Left colon (tissue), 2 donors: ENCODE measurements around the gene FOXD2. TPM values are rescaled to one million over a fixed set of nuclear protein-coding genes. Genes with fewer than 3 reads are reported as not detected.

Experiments
- ATAC-seq: fragments of 200-7000 bp; cut with Tn5 transposase; one replicate; pipeline ENCODE4 v1.9.1; 2020; ENCODE audit warnings: mild to moderate bottlenecking, moderate library complexity
- DNase-seq, 2 donors: peaks; one replicate each; pipeline ENCODE4 v3.0.0-alpha.2; 2020
- intact Hi-C, 2 donors: fragments of 100-400 bp; cut with DNase I in 1 of 2; cut with micrococcal nuclease in 1 of 2; formaldehyde crosslinking; loops; one replicate each; pipeline versions ENCODE4 v1.11.2 to v1.14.0; 2022; cut with DNase I, micrococcal nuclease
- long read RNA-seq: library from polyadenylated mRNA; unstranded; transcript quantifications from one replicate; pipeline ENCODE4 v2.0.0, GENCODE V29; 2021
- total RNA-seq, 2 donors: library from RNA; stranded (reverse); fragmentation: NEBNext Ultra II Directional; extraction: Animal tissue kit (Norgen Biotek cat#: 25700); gene quantifications; one replicate each; pipeline ENCODE4 v1.2.1, GENCODE V29; 2021
- donor health status: DM: no; HTN: no; CAD: no.
- donor health status: DM: yes; HTN: yes; CAD: no.

The FOXD2 gene
- 10 to 100 TPM; 16.1 to 20.7 TPM for total RNA-seq
- long read RNA-seq, full-length matches to known transcripts, result 92 of 92 reads
- long read RNA-seq, partial matches to known transcripts, result 0 of 92 reads
- long read RNA-seq, other reads (novel, unspliced or antisense), result 0 of 92 reads

DNA sequence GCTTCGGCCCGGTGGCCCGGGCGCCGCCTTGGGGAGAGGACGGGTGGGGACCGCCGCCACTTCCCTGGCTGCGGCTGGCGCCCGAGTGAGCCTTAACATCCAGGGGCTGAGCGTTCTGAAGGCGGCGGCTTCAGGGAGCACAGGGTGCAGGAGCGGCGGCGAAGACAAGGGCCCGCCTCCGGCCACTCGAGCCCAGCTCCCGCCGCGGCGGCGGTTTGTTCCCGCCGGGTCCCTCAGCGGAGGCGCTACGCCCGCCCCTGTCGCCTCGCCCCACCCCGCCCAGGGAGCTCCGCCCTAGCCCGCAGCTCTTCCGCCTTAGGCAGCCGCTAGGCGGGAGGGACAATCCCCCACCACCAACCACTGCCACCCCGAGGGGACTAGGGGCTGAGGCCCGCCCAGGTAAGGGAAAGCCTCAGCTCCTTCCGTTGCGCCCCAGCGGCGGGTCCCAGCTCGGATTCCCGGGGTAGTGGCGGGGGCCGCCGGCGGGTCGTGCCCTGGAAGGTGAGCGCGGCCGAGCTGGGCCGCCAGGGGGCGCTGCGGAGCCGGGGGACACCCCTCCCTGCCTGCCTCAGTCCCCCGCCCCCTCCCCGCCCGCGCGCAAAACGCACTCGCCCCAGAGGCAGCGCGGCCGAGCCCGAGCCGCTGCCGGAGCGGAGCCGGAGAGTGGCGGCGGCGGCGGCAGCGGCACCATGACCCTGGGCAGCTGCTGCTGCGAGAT is at the start of gene FOXD2:
Gene FOXD2 (plus strand): TSS at position 598 of the 718 bp plus-strand sequence. CDS start 92 bp downstream, at position 690.
- ATAC-seq (peak; percentile 69), DNase-seq (peak; percentile 91 to 94)
- intact Hi-C loops, result loop anchor here in 1 of 2 donors (5.0 kb wide), 1 partner anchor 275 kb away; no protein-coding TSS in a partner anchor

DNA sequence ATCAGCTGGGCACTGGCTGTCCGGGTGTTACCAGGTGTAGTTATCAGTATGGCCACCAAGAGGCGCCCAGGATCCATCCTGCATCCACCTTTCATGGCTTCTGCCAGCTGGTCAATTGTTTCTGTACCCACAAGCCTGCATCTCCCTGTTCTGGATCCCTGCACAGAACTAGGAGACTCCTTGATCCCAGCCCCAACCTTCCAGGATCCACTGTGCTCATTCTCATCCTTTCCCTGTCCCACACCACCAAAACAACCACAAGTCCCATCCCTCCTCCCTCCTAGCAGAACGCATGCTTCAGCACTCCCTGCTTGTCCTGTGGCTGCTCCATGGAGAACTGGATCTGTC is 49.0 kb upstream of the FOXD2 start:
- DNase-seq, result peak; percentile 55 to 78
- peak; percentile 75 for ATAC-seq
- intact Hi-C loops, result no loop called here

DNA sequence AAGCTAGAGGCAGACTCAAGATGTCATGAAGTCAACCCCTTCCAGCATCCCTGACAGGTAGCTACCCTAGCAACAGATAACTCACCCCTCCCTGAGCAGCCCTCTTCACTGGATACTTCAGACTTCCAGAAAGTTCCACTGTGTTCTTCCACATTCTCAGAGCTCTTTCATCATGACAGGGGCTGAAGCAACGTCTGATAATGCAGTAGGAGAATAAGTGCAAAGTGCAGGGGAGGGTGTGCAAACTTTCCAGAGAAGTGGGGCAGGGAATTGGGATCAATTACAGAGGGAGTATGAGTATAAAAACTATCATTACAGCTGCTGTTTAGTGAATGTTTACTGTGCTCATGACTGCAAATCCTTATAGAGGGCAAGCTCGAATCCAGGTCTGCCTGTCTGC is 48.1 kb upstream of the FOXD2 start:
- DNase-seq (no peak), ATAC-seq (peak; percentile 52)
- intact Hi-C loops, result no loop called here

DNA sequence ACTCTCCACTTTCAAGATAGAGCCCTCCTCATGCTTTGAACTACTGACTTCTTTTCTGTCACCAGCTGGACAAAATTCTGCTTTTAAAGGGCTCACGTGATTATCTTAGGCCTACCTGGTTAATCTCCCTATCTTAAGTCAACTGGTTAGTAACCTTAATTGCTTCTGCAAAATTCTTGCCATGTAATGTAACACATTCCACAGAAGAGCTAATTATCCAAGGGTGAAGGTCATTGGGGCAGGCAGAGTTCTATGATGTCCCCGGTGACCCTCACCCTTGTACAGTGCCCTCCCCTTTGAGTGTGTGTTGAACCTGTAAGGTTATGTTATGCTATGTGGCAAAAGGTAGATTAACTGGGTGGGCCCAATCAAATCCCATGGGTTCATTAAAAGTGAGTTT is 47.0 kb upstream of the FOXD2 start:
- intact Hi-C loops, result no loop called here
- ATAC-seq (peak; percentile 62), DNase-seq (no peak)

DNA sequence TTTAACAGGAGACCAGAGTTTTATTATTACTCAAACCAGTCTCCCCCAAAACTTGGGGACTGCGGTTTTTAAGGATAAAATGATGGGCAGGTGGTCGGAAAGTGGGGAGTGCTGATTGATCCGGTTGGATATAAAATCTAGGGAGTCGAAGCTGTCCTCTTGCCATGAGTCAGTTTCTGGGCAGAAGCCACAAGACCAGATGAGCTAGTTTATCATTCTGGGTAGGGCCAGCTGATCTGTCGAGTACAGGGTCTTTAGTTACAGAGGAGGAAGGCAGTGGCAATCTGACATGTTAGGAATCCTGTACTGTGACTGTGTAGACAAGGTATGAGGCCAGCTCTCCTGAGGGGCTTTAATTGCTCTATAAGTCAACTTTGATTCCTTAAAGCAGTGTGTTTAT is 44.7 kb upstream of the FOXD2 start:
- intact Hi-C loops, result no loop called here
- DNase-seq (no peak), ATAC-seq (no peak)

DNA sequence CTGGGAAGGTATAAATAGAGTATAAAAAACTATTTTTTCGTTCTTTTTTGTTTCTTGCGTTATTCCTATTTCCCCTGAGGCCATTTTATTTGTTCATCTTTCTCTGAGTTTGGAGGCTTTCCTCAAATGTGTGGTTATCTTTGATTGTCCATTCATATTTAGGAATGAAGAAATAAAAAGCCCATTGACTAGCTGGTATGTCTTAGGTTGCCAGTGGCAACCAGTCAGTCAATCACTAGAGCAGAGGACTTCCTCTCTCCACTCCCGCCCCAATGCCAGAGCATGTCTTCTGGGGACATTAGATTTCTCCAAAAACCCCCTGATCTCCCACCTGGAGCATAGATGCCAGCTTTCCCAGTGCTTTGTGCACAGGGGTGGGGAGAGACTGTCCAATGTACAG is 42.4 kb upstream of the FOXD2 start:
- no peak for DNase-seq
- ATAC-seq, result no peak
- intact Hi-C loops, result no loop called here

DNA sequence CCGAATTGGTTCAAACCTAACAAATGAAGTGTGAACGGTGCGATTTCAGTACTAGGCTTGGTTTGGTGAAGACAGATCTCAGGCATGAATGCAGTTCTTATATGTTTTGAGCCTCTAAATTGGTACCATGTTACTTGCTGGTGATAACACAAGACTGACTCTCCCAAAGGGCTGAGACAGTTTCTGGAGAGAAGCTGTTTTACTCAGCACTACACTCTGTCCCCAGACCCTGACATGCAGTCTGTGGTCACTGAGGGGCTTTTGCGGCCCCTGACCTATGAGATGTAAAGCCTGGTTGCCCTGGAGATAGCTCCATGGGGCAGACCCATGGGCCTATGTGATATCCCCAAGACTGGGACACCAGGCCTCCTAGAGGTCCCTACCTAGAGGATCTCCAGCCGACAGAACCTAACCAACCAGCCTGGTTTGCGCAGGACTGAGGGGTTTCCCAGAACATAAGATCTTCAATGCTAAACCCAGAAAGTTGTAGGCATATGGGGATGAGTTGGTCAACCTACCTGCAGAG is 41.1 kb upstream of the FOXD2 start:
- intact Hi-C loops, result no loop called here

DNA sequence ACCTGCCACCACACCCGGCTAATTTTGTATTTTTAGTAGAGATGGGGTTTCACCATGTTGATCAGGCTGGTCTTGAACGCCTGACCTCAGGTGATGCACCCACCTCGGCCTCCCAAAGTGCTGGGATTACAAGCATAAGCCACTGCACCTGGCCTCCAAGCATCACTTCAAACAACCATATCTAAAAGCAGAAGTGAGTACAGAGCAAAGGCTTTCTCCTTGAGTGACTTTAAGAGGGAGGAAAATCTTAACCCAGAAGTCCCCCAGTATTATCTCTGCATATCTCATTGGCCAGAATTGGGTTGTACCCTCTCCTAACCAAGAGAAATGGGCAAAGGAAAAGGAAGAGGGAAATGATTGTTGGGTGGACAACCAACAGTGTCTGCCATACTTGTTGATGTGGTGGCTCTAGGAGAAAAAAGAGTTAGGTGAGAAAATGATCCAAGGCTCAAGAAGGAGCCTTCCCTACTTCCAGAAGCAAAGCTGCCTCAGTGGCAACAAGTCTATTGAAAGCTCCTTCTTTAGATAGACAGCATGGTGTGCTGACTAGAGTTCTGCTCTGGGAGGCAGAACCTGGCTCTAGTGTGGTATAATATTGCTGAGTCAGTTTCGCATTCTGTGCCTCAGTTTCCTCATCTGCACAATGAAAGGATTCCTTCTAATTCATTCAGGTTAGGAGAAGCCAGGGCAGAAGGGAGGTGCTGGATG is 38.6 kb upstream of the FOXD2 start:
- intact Hi-C loops, result no loop called here
- DNase-seq, result no peak
- no peak for ATAC-seq

More for the DNA sequence above, 41.1 kb upstream of the FOXD2 start:
- ATAC-seq (no peak), DNase-seq (no peak)

DNA sequence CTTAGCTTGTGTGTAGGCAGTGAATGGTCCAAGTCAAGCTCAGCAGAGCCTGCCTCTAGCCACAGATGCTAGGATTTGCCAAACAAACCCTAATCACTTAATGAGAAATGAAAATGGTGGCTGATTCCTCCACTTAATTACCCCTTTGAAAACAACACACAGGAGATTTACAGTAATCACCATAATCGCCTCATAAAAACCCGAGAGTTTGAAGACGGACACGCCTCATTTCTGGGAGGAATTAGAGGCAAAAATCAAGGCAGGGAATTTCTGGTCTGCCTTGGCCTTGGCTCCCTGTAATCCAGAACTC is 38.0 kb upstream of the FOXD2 start:
- ATAC-seq (peak; percentile 27), DNase-seq (no peak)
- intact Hi-C loops, result no loop called here

DNA sequence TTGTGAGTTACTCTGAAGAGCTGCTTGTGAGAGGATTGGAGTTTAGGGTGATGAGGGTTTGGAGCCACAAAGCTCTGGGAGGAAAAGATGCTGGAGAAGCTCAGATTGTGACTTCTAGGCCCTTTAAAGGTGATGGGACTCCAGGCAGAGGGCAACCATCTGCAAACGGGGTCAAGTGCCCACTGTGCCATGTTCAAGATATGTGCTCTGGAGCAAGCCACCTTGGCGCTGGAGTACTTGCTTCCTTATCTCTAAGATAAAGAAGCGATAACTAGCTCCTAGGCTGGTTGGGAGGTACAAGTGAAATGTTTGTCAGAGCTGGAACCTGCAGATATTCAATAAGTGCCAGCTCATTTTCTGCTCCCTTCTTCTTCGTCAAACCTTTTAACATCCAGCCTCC is 36.1 kb upstream of the FOXD2 start:
- DNase-seq (no peak), ATAC-seq (peak; percentile 13)
- intact Hi-C loops, result no loop called here

DNA sequence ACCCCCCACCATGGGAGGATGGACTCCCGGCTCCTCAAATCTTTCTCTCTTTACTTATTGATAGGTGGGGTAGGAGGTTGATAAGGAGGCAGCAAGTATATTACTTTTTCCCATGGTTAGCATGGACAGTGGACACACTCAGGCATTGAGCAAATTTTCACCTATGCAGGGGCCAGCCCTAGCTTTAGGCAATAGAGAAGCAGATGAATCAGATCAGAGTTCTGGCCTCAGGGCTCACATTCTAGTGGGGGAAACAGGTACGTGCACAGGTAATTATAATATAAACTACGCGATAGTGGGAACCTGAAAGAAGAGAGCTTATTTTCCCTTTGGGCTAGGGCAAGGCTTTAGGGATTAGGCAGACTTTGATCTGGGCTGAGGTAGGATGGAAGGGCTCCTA is 35.3 kb upstream of the FOXD2 start:
- DNase-seq (no peak), ATAC-seq (no peak)
- intact Hi-C loops, result no loop called here

DNA sequence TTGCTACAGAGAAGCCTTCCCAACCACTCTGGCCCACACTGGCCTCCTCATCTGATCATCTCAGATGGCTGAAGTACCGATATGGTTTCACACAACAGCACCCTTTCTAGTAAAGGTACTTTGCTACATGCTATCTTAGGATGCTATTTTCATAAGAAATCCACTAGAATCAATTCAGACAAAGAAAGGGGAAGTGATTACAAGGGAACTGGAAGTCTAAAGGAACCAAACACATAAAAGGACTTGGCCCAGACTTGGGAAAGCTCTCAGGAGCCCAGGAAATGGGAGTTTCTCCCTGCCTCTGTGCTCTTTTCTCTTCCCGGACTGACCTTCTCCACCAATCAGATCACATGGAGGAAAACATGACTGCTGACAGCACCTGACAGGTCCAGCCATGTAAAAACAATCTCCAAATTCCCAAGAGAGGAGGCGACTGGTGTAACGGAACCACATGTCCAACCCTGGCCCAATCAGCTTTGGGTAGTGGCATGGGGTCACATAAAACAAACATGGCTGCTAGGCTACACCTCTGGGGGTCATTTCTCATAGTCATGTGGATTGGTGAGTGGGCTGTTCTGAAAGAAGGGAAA is 34.4 kb upstream of the FOXD2 start:
- no peak for ATAC-seq
- intact Hi-C loops, result no loop called here

DNA sequence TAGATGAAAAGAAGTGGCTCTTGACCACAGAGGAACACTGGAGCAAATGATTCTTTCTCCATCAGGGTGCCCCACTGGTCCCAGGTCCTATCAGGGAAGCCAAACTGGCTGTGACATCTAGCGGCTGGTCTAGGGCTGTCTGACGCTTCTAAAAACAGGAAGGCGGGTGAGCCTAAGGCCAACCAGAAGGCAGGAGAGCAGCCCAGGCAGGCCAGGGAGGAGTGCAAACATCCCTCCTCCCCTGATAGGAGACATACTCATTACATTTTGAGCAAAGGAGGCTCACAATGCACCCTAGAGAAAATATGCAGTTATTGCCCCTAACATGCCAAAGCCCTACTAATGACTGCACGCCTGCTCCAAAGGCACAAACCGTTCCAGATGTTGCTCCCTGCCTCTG is 32.1 kb upstream of the FOXD2 start:
- DNase-seq (no peak), ATAC-seq (no peak)
- intact Hi-C loops, result no loop called here

More for the DNA sequence above, 34.4 kb upstream of the FOXD2 start:
- DNase-seq, result no peak

DNA sequence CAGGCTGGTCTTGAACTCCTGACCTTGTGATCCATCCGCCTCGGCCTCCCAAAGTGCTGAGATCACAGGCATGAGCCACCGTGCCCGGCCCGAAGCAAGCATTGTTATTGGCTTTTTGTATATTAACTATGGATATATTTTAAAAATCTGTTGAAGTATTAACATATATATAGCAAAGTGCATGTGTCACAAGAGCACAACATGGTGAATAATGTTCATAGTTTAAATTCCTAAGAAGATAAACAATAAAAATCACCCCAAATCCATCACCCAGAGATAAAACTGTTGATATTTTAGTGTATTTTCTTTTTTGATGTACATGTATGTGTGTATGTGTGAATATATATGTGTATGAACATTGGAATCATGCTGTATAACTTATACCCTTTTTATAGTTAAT is 30.9 kb upstream of the FOXD2 start:
- no peak for ATAC-seq
- no peak for DNase-seq
- intact Hi-C loops, result no loop called here

DNA sequence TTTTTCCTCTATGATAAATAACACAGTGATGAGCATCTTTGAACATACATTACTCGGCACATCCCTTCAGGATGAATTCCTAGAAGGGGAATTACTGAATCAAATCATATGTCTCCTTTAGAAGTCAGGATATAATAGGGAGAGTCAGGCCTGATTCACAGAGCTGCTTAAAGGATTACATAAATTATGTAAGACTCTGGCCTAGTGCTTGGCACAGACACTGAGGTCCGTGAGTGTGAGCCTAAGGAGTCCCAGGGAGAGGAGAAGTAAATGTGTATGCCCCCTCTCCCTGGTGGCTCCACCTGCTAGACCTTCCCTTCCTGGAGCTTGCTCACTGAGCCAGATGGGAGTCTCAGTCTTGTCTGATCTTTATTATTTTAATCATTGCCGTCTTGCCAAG is 30.4 kb upstream of the FOXD2 start:
- intact Hi-C loops, result no loop called here
- DNase-seq, result no peak
- ATAC-seq, result no peak

DNA sequence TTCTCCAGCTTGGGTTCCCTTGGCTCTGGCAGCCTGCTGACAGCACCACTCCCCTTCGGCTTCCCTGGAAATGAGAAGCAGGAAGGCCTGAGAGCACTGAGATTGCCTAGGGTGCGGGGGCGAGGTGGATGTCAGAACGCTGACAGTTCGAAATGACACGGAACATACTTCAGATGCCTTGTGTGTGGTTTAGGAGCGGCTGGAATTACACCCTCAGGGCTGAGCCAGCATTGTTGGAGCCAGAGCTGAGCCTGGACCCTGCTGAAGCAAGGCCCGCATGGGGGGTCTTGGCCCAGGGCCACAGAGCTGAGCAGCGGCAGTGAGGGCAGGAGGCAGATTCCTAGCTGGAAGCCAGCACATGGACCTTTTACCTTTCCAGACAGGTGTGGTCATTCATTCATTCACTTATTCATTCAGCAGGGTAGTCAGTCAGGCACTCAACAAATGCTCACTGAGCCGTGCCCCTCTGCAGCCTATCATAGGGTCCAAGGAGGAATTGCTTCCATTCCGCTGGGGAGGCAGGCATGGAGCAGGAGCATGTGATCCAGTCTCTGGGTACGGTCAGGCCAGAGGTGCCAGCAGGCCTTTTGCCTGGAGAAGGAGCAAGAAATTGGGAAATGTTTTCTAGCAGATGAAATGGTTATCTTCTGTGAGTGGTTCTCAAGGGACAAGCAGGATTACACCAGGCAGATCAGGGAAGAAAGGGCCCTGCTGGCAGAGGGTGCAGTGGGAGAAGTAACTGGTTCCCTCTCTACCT is 28.4 kb upstream of the FOXD2 start:
- no peak for ATAC-seq
- DNase-seq, result no peak
- intact Hi-C loops, result no loop called here

DNA sequence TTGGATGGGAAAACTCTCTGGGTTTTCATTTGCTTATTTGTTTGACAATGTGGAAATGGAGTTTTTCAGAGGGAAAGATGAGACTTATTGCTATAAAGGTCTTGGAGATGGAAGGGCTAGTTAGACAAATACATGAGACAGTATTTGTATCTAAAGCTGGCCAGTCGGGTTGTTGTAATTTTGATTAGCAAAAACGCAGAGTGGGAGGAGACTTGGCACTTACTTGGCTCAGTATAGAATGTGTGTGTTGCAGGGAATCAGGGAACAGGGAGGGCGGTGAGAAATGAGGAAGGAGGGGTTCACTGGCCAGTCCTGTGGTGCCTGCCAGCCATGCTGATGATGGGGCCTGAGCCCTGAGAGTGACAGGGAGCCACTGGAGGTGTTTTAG is 27.8 kb upstream of the FOXD2 start:
- ATAC-seq, result no peak
- intact Hi-C loops, result no loop called here
- no peak for DNase-seq

DNA sequence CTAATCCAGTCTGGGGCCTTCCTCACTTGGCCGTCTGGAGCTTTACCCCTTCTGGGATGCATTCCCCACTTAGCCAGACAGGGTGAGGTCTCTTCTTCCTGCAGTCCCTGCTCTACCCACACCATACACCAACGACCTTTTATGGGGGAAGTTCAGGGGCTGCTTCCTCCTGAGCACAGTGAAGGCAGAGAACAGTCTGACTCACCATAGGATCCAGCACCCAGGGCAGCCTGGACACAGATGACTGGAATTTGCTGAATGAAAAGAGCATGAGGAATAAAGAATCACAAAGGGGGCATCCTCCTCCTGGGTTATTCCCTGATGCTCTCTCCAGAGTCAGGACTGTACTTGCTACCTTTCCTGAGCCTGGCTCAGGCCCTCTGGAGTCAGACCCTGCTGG is 26.4 kb upstream of the FOXD2 start:
- no peak for ATAC-seq
- no peak for DNase-seq
- intact Hi-C loops, result no loop called here

DNA sequence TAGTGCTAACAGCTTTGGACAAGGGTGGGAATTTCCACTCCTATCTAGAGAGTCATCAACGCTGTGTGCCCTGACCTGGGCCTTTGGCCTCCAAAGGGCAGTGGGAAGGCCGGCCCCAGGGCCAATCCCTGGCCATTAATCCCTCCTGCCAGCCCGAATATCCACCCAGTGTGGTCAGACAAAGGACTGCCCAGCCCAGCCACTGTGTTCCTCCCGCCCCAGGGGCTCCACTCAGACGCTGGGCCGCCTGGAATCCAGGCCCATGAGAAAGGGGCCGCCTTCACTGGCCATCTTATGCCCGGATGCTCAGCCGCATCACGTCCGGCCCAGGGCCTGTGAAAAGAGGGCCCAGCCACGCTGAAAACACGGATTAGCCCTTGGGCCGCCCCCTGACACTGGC is 25.4 kb upstream of the FOXD2 start:
- no peak for DNase-seq
- no peak for ATAC-seq
- intact Hi-C loops, result no loop called here
